Endothelial cell of umbilical vein (primary cell): Measurements from ENCODE around the gene ATXN3L. TPM values are rescaled to one million over a fixed set of nuclear protein-coding genes. Genes with fewer than 3 reads are reported as not detected.
A peak's percentile ranks its signal among the peaks of the same experiment; 100 is the strongest.

Experiments
- BruUV-seq: library from RNA; stranded (reverse); fragments of 400-500 nt; replicated peaks from 2 replicates; lab custom pipeline; 2021; lab: Mats Ljungman, UMichigan
- CTCF ChIA-PET: fragments of 300-600, 350-600 bp; sonication (Branson Sonifier 250); formaldehyde crosslinking; loops from one replicate; lab custom pipeline; 2021; ENCODE audit warnings: antibody characterized with exemption, inconsistent platforms; lab: Charles Lee
- POLR2A ChIA-PET: fragments of 300-600, 350-600 bp; sonication (Branson Sonifier 250); formaldehyde crosslinking; loops from one replicate; lab custom pipeline; 2021; ENCODE audit warnings: antibody characterized with exemption, inconsistent platforms; lab: Charles Lee
- DNase-seq: peaks from one replicate; pipeline ENCODE4 v3.0.0-alpha.2; 2011; ENCODE audit warnings: low read depth, low spot score
- FAIRE-seq: peaks from 2 replicates; lab custom pipeline; 2011; peaks lifted over from hg19 to GRCh38; lab: Jason Lieb, UNC
- H2AFZ ChIP-seq: 2 replicates; pipeline ENCODE4 v1.6.0; 2012; ENCODE audit warnings: low read depth, low read length, control low read depth, inconsistent platforms
- H3K27ac ChIP-seq: 2 replicates; pipeline ENCODE4 v1.5.1; 2011; ENCODE audit warnings: low read depth, mild to moderate bottlenecking, control low read depth, low read length, moderate library complexity; ENCODE audit not compliant: insufficient read depth
- H3K27me3 ChIP-seq, 2 experiments: 2 replicates each; pipeline versions ENCODE4 v1.6.0 to v1.6.1; 2011; ENCODE audit warnings: low read length in 2 of 2, mixed read lengths in 1 of 2; ENCODE audit not compliant: control insufficient read depth in 2 of 2, insufficient read depth in 2 of 2
- H3K36me3 ChIP-seq, 2 experiments: 2 replicates in 1 of 2; 3 replicates in 1 of 2; pipeline ENCODE4 v1.5.1; 2011; ENCODE audit warnings: low read length in 2 of 2, mild to moderate bottlenecking in 1 of 2, moderate library complexity in 1 of 2; ENCODE audit not compliant: control insufficient read depth in 2 of 2, insufficient read depth in 2 of 2; ENCODE audit errors: extremely low read depth in 1 of 2
- H3K4me1 ChIP-seq: 3 replicates; pipeline ENCODE4 v1.5.1; 2011; ENCODE audit warnings: mild to moderate bottlenecking, low read length; ENCODE audit not compliant: control insufficient read depth, insufficient read depth; ENCODE audit errors: extremely low read depth
- H3K4me2 ChIP-seq: 2 replicates; pipeline ENCODE4 v1.6.1; 2011; ENCODE audit warnings: low read length, control low read depth, mixed read lengths; ENCODE audit not compliant: insufficient read depth
- H3K4me3 ChIP-seq, 3 experiments: fragments of 200-600 bp in 1 of 3; sonication (generic), shearing (Covaris generic) in 1 of 3; replicated peaks in 1 of 3; 2 replicates each; pipeline ENCODE4 v1.5.1; 2011 to 2016; ENCODE audit warnings: control low read depth in 3 of 3, low read length in 3 of 3, mild to moderate bottlenecking in 2 of 3, inconsistent platforms in 1 of 3, low read depth in 1 of 3, moderate library complexity in 1 of 3; ENCODE audit not compliant: insufficient read depth in 1 of 3
- H3K79me2 ChIP-seq: 2 replicates; pipeline ENCODE4 v1.6.0; 2012; ENCODE audit warnings: low read length, inconsistent platforms; ENCODE audit not compliant: control insufficient read depth, insufficient read depth
- H3K9ac ChIP-seq: replicated peaks from 2 replicates; pipeline ENCODE3; 2011; ENCODE audit warnings: low read length, control low read depth; ENCODE audit not compliant: insufficient read depth; ENCODE audit errors: extremely low read depth
- H3K9me1 ChIP-seq: replicated peaks from 3 replicates; pipeline ENCODE4 v1.6.0; 2011; ENCODE audit warnings: mild to moderate bottlenecking, low read length; ENCODE audit not compliant: control insufficient read depth, insufficient read depth; ENCODE audit errors: extremely low read depth
- H3K9me3 ChIP-seq: replicated peaks from 2 replicates; pipeline ENCODE4 v1.5.1; 2012; ENCODE audit warnings: low read length, inconsistent platforms; ENCODE audit not compliant: control insufficient read depth, insufficient read depth
- H4K20me1 ChIP-seq: replicated peaks from 2 replicates; pipeline ENCODE3; 2011; ENCODE audit warnings: mild to moderate bottlenecking, low read length; ENCODE audit not compliant: control insufficient read depth, insufficient read depth; ENCODE audit errors: extremely low read depth
- EZH2 ChIP-seq: IDR thresholded peaks from 2 replicates; pipeline ENCODE4 v1.6.1; 2012; ENCODE audit warnings: borderline replicate concordance, low read depth, mild to moderate bottlenecking, moderate library complexity, low read length, inconsistent platforms; ENCODE audit not compliant: severe bottlenecking
- FOS ChIP-seq: IDR thresholded peaks from 2 replicates; pipeline ENCODE4 v1.6.1; 2011; ENCODE audit warnings: mild to moderate bottlenecking, low read length, moderate library complexity, borderline replicate concordance; ENCODE audit not compliant: insufficient read depth
- GATA2 ChIP-seq: IDR thresholded peaks from 2 replicates; pipeline ENCODE4 v1.7.0; 2011; ENCODE audit warnings: low read depth, mild to moderate bottlenecking, moderate library complexity, mixed read lengths, low read length; ENCODE audit not compliant: insufficient read length, insufficient read depth
- JUN ChIP-seq: IDR thresholded peaks from 2 replicates; pipeline ENCODE4 v1.6.1; 2011; ENCODE audit warnings: borderline replicate concordance, low read depth; ENCODE audit not compliant: insufficient read length, insufficient read depth
- MYC ChIP-seq: IDR thresholded peaks from one replicate; pipeline ENCODE4 v1.6.1; 2011; ENCODE audit warnings: mild to moderate bottlenecking, low read depth, low read length
- POLR2A ChIP-seq: IDR thresholded peaks from 2 replicates; pipeline ENCODE4 v1.6.1; 2012; ENCODE audit warnings: low read depth, mild to moderate bottlenecking, control low read depth, low read length
- POLR2AphosphoS5 ChIP-seq: IDR thresholded peaks from 2 replicates; pipeline ENCODE4 v1.6.1; 2012; ENCODE audit warnings: low read depth, mild to moderate bottlenecking, control low read depth, low read length, moderate library complexity; ENCODE audit not compliant: insufficient read depth
- dilution Hi-C: fragments of 300-500 bp; cut with MboI; formaldehyde crosslinking; loops from one replicate; pipeline ENCODE4 v1.15.0; 2019; ENCODE audit warnings: low sequenced_read_pairs; ENCODE audit not compliant: extremely low pct_ligation_motif_present
- intact Hi-C: fragments of 100-400 bp; cut with micrococcal nuclease; formaldehyde crosslinking; loops from one replicate; pipeline ENCODE4 v1.10.0; 2022
- polyA plus RNA-seq, 4 experiments: library from polyadenylated mRNA; depleted of rRNA in 3 of 4; stranded (reverse) in 3 of 4; unstranded in 1 of 4; fragments of >200 nt; gene quantifications; 2 replicates each; pipeline versions ENCODE4 v1.2.1 to v1.2.3, GENCODE V29; 2011 to 2012; ENCODE audit warnings: missing spikeins in 1 of 4
- total RNA-seq: library from RNA; stranded (reverse); gene quantifications from 2 replicates; pipeline ENCODE4 v1.2.3, GENCODE V29; 2021
- TF ChIP-seq, protein P1 (sequence below): IDR thresholded peaks from 2 replicates; pipeline ENCODE4 v1.6.1; 2011; ENCODE audit not compliant: insufficient read depth, insufficient read length
- TF ChIP-seq, protein P2 (sequence below), 2 donors: IDR thresholded peaks; 1 replicate in 1 of 2; 2 replicates in 1 of 2; pipeline ENCODE4 v1.5.1; 2011; ENCODE audit warnings: low read length in 2 of 2, mild to moderate bottlenecking in 2 of 2, moderate library complexity in 2 of 2, control low read depth in 1 of 2, inconsistent platforms in 1 of 2, low read depth in 1 of 2; ENCODE audit not compliant: insufficient read depth in 1 of 2; ENCODE audit errors: extremely low read depth in 1 of 2

Gene ATXN3L
- total and polyA plus RNA-seq, 2 donors (not counting 3 experiments of a cell fraction or from before 2014, with no cell fraction given): not detected

DNA sequence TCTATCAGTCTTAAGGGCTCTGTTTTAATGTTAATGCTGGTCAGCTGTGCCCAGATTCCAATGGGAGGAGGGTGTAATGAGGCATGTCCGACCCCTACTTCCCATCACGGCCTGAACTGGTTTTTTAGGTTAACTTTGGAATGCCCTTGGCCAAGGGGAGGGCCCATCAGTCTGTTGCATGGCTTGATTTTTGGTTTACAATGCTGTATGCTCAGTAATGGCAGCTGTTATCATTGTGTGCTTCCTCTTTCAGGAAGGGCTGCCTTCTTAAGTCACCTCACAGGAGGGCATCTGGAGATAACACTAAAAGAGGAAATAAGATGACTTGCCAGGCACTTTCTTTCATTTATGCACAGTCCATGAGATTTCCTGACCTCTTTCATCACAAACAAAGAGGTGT, 36.3 kb downstream of the ATXN3L start:
- no peaks in the 10 kb centered on the region for H3K36me3 ChIP-seq
- no peaks in the 10 kb centered on the region for H3K27me3 ChIP-seq
- H3K9me1 ChIP-seq: no peaks in the 10 kb centered on the region
- intact Hi-C loops (loop anchor here (1.0 to 5.0 kb wide), 5 partner anchors 59 to 305 kb away; no protein-coding TSS in a partner anchor), dilution Hi-C loops (no loop called here)
- ChIA-PET POLR2A (interaction anchor here (0.6 kb wide), 1 partner anchor 28 kb away, joined by 3 read pairs; no protein-coding TSS in a partner anchor), CTCF (interaction anchor here (1.1 to 1.6 kb wide), 5 partner anchors 121 to 363 kb away, joined by 3 to 9 read pairs (median 4); no protein-coding TSS in a partner anchor)
- peaks cover 45% of the 10 kb centered on the region for H3K4me1 ChIP-seq
- DNase-seq (no peak), FAIRE-seq (peak; percentile 91)
- no TSS peak for BruUV-seq
- no peaks in the 10 kb centered on the region for H4K20me1 ChIP-seq
- H3K4me2 ChIP-seq: peak overlapping the region; percentile 28
- H2AFZ ChIP-seq: peak overlapping the region; percentile 9
- no peaks in the 10 kb centered on the region for H3K79me2 ChIP-seq
- H3K9me3 ChIP-seq: no peaks in the 10 kb centered on the region
- H3K9ac ChIP-seq: peak overlapping the region; percentile 43
- no peak for TF ChIP-seq MYC
- peak; percentile 35 for TF ChIP-seq FOS
- TF ChIP-seq, protein P1, sequence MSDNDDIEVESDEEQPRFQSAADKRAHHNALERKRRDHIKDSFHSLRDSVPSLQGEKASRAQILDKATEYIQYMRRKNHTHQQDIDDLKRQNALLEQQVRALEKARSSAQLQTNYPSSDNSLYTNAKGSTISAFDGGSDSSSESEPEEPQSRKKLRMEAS: no peak
- TF ChIP-seq EZH2: no peak
- peak; percentile 87 for TF ChIP-seq GATA2
- TF ChIP-seq JUN: no peak
- no peak for TF ChIP-seq POLR2A
- TF ChIP-seq, protein P2, sequence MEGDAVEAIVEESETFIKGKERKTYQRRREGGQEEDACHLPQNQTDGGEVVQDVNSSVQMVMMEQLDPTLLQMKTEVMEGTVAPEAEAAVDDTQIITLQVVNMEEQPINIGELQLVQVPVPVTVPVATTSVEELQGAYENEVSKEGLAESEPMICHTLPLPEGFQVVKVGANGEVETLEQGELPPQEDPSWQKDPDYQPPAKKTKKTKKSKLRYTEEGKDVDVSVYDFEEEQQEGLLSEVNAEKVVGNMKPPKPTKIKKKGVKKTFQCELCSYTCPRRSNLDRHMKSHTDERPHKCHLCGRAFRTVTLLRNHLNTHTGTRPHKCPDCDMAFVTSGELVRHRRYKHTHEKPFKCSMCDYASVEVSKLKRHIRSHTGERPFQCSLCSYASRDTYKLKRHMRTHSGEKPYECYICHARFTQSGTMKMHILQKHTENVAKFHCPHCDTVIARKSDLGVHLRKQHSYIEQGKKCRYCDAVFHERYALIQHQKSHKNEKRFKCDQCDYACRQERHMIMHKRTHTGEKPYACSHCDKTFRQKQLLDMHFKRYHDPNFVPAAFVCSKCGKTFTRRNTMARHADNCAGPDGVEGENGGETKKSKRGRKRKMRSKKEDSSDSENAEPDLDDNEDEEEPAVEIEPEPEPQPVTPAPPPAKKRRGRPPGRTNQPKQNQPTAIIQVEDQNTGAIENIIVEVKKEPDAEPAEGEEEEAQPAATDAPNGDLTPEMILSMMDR (IDR thresholded peaks at IDR 0.05; ENCODE audit: extremely low read depth in 1 of 2, insufficient read depth in 1 of 2, low read depth in 1 of 2, low read length in 2 of 2): no peak
- TF ChIP-seq POLR2AphosphoS5: no peak
- no peak overlapping the region for H3K4me3 ChIP-seq
- H3K27ac ChIP-seq: peak overlapping the region; percentile 62
